GM18951 (cell line): ENCODE data around the gene AADACL2.

Source experiments
- POLR2A ChIP-seq: IDR thresholded peaks from 4 replicates; pipeline ENCODE4 v1.6.1; 2011; ENCODE audit warnings: mild to moderate bottlenecking; ENCODE audit not compliant: insufficient read length, insufficient read depth; ENCODE audit errors: extremely low read depth
- in situ Hi-C: fragments of 300-500 bp; cut with MboI; formaldehyde crosslinking; loops from one replicate; pipeline ENCODE4 v1.12.0; 2022; ENCODE audit warnings: low sequenced_read_pairs, mixed read lengths, inconsistent platforms; ENCODE audit not compliant: unreplicated experiment

Gene AADACL2, protein sequence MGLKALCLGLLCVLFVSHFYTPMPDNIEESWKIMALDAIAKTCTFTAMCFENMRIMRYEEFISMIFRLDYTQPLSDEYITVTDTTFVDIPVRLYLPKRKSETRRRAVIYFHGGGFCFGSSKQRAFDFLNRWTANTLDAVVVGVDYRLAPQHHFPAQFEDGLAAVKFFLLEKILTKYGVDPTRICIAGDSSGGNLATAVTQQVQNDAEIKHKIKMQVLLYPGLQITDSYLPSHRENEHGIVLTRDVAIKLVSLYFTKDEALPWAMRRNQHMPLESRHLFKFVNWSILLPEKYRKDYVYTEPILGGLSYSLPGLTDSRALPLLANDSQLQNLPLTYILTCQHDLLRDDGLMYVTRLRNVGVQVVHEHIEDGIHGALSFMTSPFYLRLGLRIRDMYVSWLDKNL

DNA sequence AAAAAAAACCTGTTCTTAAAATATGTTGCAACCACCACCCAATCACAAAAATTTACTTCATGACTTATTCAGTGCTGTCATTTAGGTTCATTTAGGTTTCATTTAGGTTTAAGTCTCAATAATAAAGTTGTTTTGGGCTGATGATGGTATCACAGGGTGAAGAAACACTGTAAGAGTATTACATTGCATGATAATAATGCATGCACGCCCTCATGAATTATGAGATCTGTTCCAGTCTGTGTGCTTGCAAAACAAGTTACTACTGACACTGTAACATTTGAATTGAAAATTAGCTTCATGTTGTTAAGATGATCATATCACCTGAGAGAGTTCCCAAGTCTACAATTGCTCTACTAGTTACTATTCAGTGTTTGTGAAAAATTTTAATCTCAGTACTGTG, at the start of gene AADACL2:
TSS of gene AADACL2 (plus strand) at position 315 of the 400 bp plus-strand sequence. CDS start 109 bp downstream, outside the sequence.
- in situ Hi-C loops: no loop called here
- no peak for TF ChIP-seq POLR2A

DNA sequence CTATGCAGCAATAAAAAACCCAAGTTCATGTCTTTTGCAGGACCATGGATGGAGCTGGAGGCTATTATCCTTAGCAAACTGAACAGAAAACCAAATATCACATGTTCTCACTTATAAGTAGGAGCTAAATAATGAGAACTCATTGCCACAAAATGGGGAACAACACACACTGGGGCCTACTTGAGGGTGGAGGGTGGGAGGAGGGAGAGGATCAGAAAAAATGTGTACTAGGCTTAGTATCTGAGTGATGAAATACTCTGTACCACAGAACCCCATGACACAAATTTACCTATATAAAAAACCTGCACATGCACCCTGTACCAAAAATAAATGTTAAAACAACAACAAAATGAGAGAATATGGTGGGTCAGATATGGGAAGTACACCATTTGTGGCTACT, 49.6 kb upstream of the AADACL2 start:
- in situ Hi-C loops: no loop called here
- no peak for TF ChIP-seq POLR2A

DNA sequence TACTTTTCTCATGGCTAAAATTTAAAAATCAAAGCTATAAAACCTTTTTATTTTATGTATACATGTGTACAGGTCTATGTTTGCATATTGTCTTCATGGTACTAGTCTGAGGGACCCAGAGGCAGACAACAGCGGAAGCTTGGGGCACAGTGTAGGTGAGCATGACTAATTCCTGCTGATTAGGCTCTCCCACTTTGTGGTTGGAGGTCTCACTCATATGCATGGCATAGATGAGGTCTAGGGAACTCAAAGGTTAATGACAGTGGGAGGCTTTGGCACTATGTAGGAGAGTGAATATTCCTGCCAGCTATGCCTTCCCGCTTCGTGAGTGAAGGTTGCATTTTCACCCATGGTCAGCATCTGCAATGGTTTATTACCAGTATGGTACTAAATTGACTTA, 47.5 kb upstream of the AADACL2 start:
- in situ Hi-C loops: no loop called here
- TF ChIP-seq POLR2A: no peak

DNA sequence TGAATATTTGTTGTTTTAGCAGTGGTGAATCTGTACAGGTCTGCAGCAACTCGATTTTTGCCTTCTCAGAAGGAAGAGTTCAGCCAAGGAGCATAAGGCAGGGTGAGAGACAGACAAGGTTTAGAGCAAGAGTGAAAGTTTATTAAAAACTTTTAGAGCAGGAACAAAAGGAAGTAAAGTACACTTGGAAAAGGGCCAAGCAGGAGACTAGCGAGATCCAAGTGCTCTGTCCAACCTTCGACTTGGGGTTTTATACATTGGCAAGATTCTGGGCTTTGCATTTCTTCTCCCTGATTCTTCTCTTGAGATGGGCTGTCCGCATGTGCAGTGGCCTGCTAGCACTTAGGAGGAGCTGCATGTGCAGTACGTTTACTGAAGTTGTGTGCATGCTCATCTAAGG, 46.7 kb upstream of the AADACL2 start:
- in situ Hi-C loops: no loop called here
- TF ChIP-seq POLR2A: no peak

DNA sequence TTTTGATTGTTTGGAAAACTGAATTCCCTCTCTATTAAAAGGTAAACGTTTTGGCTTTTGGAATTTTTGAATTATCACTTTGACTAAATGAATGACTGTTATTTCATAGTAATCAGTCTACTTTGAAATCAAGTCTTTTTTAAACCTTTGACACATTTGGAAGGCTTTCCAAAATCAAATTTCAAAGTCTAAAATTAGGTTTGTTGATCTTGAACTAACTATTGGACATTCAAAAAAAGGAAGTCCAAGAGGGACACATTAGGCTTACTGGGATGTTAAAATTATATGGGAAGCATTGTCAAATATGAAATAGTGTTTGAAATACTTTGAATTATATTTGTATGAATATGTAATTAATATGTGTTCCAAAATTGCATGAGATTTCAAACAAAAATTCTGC, 45.2 kb upstream of the AADACL2 start:
- TF ChIP-seq POLR2A: no peak
- in situ Hi-C loops: no loop called here

DNA sequence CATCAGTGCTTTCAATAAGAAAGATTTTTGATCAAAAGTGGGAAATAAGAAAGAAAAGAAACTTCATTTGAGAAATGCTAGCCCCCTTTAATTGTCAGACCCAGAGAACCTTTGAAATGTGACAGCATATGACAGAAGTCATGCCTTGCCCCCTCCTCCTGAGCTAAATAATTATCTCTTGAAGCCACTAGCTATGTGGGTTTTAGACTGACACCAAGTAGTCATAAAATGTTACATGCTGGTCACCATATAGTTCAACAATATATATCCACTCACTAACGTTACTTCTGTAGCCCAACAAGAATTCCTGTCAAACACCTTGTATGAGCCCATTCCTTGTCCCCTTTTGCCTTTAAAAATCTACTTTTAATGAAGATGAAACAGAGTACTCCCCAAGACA, 43.1 kb upstream of the AADACL2 start:
- in situ Hi-C loops: no loop called here
- no peak for TF ChIP-seq POLR2A

DNA sequence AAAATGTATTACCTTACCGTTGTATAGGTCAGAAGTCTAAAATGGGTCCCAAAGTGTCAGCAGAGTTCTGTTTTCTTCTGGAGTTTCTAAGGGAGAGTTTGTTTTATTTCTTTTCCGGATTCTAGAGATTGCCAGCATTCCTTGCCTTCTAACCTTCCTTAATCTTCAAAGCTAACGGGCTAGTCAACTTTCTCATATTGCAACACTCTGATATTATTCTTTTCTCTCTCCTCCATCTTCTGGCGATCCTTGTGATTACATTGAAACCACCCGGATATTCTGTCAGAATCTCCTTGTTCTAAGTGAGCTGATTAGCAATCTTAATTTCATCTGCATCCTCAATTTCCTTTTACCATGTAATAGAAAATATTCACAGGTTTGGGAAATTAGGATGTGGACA, 36.2 kb upstream of the AADACL2 start:
- no peak for TF ChIP-seq POLR2A
- in situ Hi-C loops: no loop called here

DNA sequence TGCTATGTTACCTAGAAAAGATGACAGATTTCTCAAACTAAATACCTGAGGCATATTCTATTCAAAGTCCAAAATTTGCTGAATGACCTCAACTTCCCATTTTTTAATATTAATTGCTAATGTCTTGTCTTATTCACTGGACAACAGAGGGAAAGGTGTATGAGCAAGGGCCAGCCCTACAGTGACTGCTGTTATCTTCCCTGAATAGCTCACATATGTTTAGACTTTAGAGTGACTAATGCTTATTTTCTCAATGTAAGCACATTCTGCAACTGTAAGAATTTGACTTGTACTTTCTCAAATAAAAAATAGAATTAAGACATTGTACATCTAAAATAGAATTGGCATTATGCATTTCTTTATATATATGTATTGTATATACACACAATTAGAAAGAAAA, 26.5 kb upstream of the AADACL2 start:
- in situ Hi-C loops: no loop called here
- TF ChIP-seq POLR2A: no peak

DNA sequence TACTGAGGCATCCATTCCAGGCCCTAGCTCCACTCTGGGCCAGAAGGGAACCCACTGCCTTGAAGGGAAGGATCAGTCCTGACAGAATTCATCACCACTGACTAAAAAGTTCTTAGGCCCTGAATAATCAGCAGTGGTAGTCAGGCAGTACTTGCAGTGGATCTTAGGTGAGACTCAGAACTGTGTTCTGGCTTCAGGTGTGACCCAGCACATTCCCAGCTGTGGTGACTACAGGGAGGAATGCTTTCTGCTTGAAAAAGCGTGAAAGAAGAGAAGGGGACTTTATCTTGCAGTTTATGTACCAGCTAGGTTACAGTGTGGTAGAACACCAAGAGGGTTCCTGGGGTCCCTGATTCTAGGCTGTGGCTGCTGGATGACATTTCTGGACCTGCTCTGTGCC, 24.9 kb upstream of the AADACL2 start:
- in situ Hi-C loops: no loop called here
- no peak for TF ChIP-seq POLR2A

DNA sequence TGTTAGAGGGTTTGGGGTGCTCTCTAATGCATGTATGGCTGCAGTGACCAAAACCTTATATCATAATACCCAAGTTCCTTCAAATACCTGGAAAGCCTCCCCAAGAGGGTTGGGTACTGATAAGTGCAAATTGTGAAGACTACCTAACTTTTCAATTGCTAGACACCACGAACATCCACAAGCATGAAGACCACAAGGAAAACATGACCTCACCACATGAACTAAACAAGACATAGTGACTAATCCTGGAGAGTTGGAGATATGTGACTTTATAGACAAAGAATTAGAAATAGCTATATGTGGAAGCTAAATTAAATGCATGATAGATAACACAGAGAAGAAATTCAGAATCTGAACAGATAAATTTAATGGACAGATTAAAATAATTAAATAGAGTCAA, 23.9 kb upstream of the AADACL2 start:
- in situ Hi-C loops: no loop called here
- no peak for TF ChIP-seq POLR2A

DNA sequence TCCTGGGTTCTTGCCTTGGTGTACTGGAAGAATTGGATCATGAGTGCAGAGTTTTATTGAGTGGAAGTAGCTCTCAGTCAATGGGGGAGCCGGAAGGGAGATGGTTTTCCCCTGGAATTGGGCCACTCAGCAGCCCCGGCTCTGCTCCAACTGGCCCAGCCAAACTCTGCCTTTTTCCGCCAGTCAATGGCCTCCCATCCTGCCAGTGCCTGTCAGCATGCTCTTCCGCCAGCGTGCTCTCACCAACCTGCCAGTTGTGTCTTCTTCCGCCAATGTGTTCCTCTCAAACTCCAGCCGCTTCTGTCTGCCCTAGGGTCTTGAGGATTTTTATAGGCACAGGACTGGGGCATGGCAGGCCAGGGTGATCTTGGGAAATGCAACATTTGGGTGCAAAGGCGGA, 12.4 kb upstream of the AADACL2 start:
- in situ Hi-C loops: no loop called here
- TF ChIP-seq POLR2A: no peak

DNA sequence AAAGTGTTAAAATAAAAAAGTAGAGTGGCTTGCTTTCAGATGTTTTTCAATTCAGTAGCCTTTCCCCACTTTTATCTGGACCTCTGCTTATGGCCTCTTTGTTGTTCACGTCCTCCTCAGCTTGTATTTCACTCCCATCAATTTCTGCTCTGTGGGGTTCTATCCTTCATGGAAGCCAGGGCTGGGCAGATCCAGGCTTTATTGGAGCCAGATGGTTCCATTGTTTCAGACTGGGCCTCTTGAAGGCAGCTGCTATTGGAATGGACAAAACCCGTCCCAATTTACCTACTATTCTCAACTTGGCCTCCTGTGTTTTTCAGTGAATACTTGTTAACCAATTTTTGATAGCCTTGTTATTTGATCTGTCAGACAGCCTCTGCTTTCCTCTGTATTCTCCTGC, 10.9 kb upstream of the AADACL2 start:
- TF ChIP-seq POLR2A: no peak
- in situ Hi-C loops: no loop called here

DNA sequence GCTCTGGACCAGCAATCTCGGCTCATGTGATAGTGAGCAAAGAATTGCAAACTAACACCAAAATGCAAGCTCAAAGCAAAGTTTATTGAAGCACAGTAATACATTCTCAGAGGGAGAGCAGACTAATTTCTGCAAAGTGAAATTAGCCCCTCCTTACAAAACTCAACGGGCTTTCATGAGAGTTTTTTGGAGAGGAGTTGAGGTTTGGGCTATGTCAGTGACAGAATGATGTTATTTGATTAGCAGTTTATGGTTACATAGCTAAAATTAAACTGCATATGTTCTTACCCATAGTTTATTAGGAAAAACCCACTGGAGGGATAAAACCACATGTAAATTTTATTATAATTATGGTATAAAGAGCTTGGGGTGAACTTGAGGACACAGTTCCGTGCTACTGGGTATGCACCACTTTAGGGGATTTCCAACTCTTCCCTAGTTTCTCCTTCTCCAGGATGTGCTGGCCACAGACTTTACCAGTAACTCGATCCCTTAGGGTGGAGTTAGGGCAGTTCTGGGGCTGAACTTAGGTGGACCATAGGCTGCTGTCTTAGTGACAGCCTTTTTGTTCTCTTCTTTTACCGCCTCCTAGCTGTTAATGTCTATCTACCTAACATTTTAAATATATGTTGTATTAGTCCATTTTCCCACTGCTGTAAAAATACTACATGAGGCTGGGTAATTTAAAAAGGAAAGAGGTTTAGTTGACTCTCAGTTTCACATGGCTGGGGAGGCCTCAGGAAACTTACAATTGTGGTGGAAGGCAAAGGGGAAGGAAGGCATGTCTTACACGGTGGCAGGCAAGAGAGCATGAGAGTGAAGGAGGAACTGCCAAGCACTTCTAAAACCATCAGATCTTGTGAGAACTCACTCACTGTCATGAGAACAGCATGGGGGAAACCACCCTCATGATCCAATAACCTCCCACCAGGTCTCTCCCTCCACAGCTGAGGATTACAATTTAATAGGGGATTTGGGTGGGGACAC, 8.9 kb upstream of the AADACL2 start:
- no peak for TF ChIP-seq POLR2A
- in situ Hi-C loops: no loop called here
